Activated CD4-positive, alpha-beta T cell treated with anti-CD3 and anti-CD28 coated beads for 36 hours (primary cell): ENCODE data around the gene UBE2G2. TPM values are rescaled to one million over a fixed set of nuclear protein-coding genes. Genes with fewer than 3 reads are reported as not detected.

Experiments used
- ATAC-seq: fragments of 200-7000 bp; cut with Tn5 transposase; one replicate; pipeline ENCODE4 v1.10.0; 2021; ENCODE audit warnings: mild to moderate bottlenecking, moderate library complexity
- CTCF ChIA-PET: fragments of 350-600 bp; sonication (Branson Sonifier 250); formaldehyde crosslinking; loops from one replicate; lab custom pipeline; 2021; ENCODE audit warnings: antibody characterized with exemption; lab: Charles Lee
- POLR2A ChIA-PET: fragments of 350-600 bp; sonication (Branson Sonifier 250); formaldehyde crosslinking; loops from one replicate; lab custom pipeline; 2021; ENCODE audit warnings: antibody characterized with exemption, inconsistent platforms; lab: Charles Lee
- DNase-seq: peaks from one replicate; pipeline ENCODE4 v3.0.0-alpha.2; 2020
- H3K27ac Mint-ChIP-seq: one replicate; pipeline ENCODE4 v1.8.0; 2021; ENCODE audit warnings: mixed read lengths
- H3K27me3 Mint-ChIP-seq: one replicate; pipeline ENCODE4 v1.8.0; 2021; ENCODE audit warnings: mixed read lengths
- H3K36me3 Mint-ChIP-seq: one replicate; pipeline ENCODE4 v1.8.0; 2021; ENCODE audit warnings: low read depth, mixed read lengths
- H3K4me1 Mint-ChIP-seq: one replicate; pipeline ENCODE4 v1.8.0; 2021; ENCODE audit warnings: mixed read lengths
- H3K4me3 Mint-ChIP-seq: one replicate; pipeline ENCODE4 v1.8.0; 2021; ENCODE audit warnings: mild to moderate bottlenecking, moderate library complexity, mixed read lengths
- H3K9me3 Mint-ChIP-seq: one replicate; pipeline ENCODE4 v1.8.0; 2021; ENCODE audit warnings: low read depth, mixed read lengths
- intact Hi-C, 2 experiments: fragments of 100-400 bp; cut with DNase I in 1 of 2; cut with micrococcal nuclease in 1 of 2; formaldehyde crosslinking; loops; one replicate each; pipeline versions ENCODE4 v1.14.2 to v1.15.1; 2022 to 2024; cut with DNase I, micrococcal nuclease
- total RNA-seq, 2 experiments: library from RNA; stranded (reverse); gene quantifications; one replicate each; pipeline ENCODE4 v1.2.3, GENCODE V29; 2021

The UBE2G2 gene
- total RNA-seq, 2 experiments from 2014 or later: 103 to 121 TPM

- Mint-ChIP-seq H3K4me1 (peaks cover 19% of the 10 kb centered on the region), H3K27ac (no peak overlapping the region), H3K4me3 (no peak overlapping the region), H3K36me3 (peaks cover 30% of the 10 kb centered on the region), H3K27me3 (no peaks in the 10 kb centered on the region), H3K9me3 (no peaks in the 10 kb centered on the region)
- ChIA-PET CTCF (no interaction called here), POLR2A (no interaction called here)
- DNase-seq (no peak), ATAC-seq (no peak)
- intact Hi-C loops: loop anchor here in 1 of 2 experiments (10.0 kb wide), 2 partner anchors 271 to 1839 kb away; partner anchors contain the start of gene PKNOX1
Observed at GRCh38 chr21:44813727-44814126, 12.1 kb upstream of the UBE2G2 start.

GRCh38 chr21:44813149-44813548 lies 11.5 kb upstream of the UBE2G2 start:
- peaks cover 30% of the 10 kb centered on the region for H3K36me3 Mint-ChIP-seq
- peaks cover 19% of the 10 kb centered on the region for H3K4me1 Mint-ChIP-seq
- no peak for DNase-seq
- ChIA-PET CTCF (interaction anchor here (0.6 to 1.0 kb wide), 2 partner anchors 12 to 61 kb away, joined by 3 to 4 read pairs; partner anchors contain the start of genes PTTG1IP and UBE2G2), POLR2A (no interaction called here)
- no peak overlapping the region for H3K27ac Mint-ChIP-seq
- H3K9me3 Mint-ChIP-seq: no peaks in the 10 kb centered on the region
- no peak overlapping the region for H3K4me3 Mint-ChIP-seq
- ATAC-seq: no peak
- no peaks in the 10 kb centered on the region for H3K27me3 Mint-ChIP-seq
- intact Hi-C loops: loop anchor here in 1 of 2 experiments (10.0 kb wide), 2 partner anchors 272 to 1838 kb away; partner anchors contain the start of gene PKNOX1

GRCh38 chr21:44812640-44813039 lies 11.0 kb upstream of the UBE2G2 start:
- Mint-ChIP-seq H3K27ac (no peak overlapping the region), H3K9me3 (no peaks in the 10 kb centered on the region), H3K4me1 (peaks cover 19% of the 10 kb centered on the region), H3K4me3 (no peak overlapping the region), H3K36me3 (peaks cover 31% of the 10 kb centered on the region), H3K27me3 (no peaks in the 10 kb centered on the region)
- intact Hi-C loops: loop anchor here in 1 of 2 experiments (10.0 kb wide), 2 partner anchors 272 to 1838 kb away; partner anchors contain the start of gene PKNOX1
- ChIA-PET CTCF (interaction anchor here (0.6 to 1.0 kb wide), 5 partner anchors 11 to 335 kb away, joined by 3 to 4 read pairs (median 4); partner anchors contain the start of genes PTTG1IP and UBE2G2), POLR2A (no interaction called here)
- ATAC-seq (no peak), DNase-seq (no peak)

- Mint-ChIP-seq H3K27ac (peak overlapping the region; percentile 39), H3K4me1 (peaks cover 8% of the 10 kb centered on the region), H3K4me3 (no peak overlapping the region), H3K9me3 (no peaks in the 10 kb centered on the region), H3K36me3 (peaks cover 43% of the 10 kb centered on the region), H3K27me3 (no peaks in the 10 kb centered on the region)
- ChIA-PET CTCF (no interaction called here), POLR2A (no interaction called here)
- no peak for ATAC-seq
- DNase-seq: no peak
- intact Hi-C loops: loop anchor here in 1 of 2 experiments (10.0 kb wide), 2 partner anchors 274 to 1836 kb away; partner anchors contain the start of gene PKNOX1
Observed at GRCh38 chr21:44810779-44811178, 9.2 kb upstream of the UBE2G2 start.

GRCh38 chr21:44805859-44806258 lies 4.2 kb upstream of the UBE2G2 start:
- Mint-ChIP-seq H3K4me1 (peaks cover 19% of the 10 kb centered on the region), H3K9me3 (no peaks in the 10 kb centered on the region), H3K4me3 (no peak overlapping the region), H3K36me3 (peaks cover 61% of the 10 kb centered on the region), H3K27me3 (no peaks in the 10 kb centered on the region), H3K27ac (no peak overlapping the region)
- DNase-seq: no peak
- ChIA-PET POLR2A (no interaction called here), CTCF (interaction anchor here (0.5 to 3.3 kb wide), 4 partner anchors 12 to 674 kb away, joined by 3 to 14 read pairs (median 4); no protein-coding TSS in a partner anchor)
- intact Hi-C loops: no loop called here
- ATAC-seq: no peak

GRCh38 chr21:44805226-44805625 lies 3.6 kb upstream of the UBE2G2 start:
- H3K36me3 Mint-ChIP-seq: peaks cover 58% of the 10 kb centered on the region
- ATAC-seq (no peak), DNase-seq (no peak)
- H3K27ac Mint-ChIP-seq: no peak overlapping the region
- no peak overlapping the region for H3K4me3 Mint-ChIP-seq
- H3K9me3 Mint-ChIP-seq: no peaks in the 10 kb centered on the region
- intact Hi-C loops: no loop called here
- peaks cover 24% of the 10 kb centered on the region for H3K4me1 Mint-ChIP-seq
- H3K27me3 Mint-ChIP-seq: no peaks in the 10 kb centered on the region
- POLR2A ChIA-PET: no interaction called here
- CTCF ChIA-PET: interaction anchor here (0.6 to 3.3 kb wide), 2 partner anchors 12 to 675 kb away, joined by 3 to 14 read pairs; no protein-coding TSS in a partner anchor

- H3K36me3 Mint-ChIP-seq: peaks cover 57% of the 10 kb centered on the region
- ChIA-PET CTCF (interaction anchor here (3.3 kb wide), 1 partner anchor 11 kb away, joined by 14 read pairs; no protein-coding TSS in a partner anchor), POLR2A (no interaction called here)
- no peak for DNase-seq
- intact Hi-C loops: loop anchor here (5.0 kb wide), 2 partner anchors 118 to 273 kb away; partner anchors contain the start of gene ITGB2 (in 1 of the 2)
- no peak for ATAC-seq
- H3K9me3 Mint-ChIP-seq: no peaks in the 10 kb centered on the region
- H3K27ac Mint-ChIP-seq: no peak overlapping the region
- H3K27me3 Mint-ChIP-seq: no peaks in the 10 kb centered on the region
- no peak overlapping the region for H3K4me3 Mint-ChIP-seq
- H3K4me1 Mint-ChIP-seq: peaks cover 28% of the 10 kb centered on the region
Observed at GRCh38 chr21:44804762-44805161, 3.1 kb upstream of the UBE2G2 start.

GRCh38 chr21:44803651-44804050 lies 2.0 kb upstream of the UBE2G2 start:
- Mint-ChIP-seq H3K4me3 (no peak overlapping the region), H3K27ac (no peak overlapping the region), H3K9me3 (no peaks in the 10 kb centered on the region), H3K36me3 (peaks cover 59% of the 10 kb centered on the region), H3K4me1 (peaks cover 39% of the 10 kb centered on the region), H3K27me3 (no peaks in the 10 kb centered on the region)
- CTCF ChIA-PET: interaction anchor here (0.6 to 3.3 kb wide), 2 partner anchors 10 to 339 kb away, joined by 3 to 14 read pairs; no protein-coding TSS in a partner anchor
- DNase-seq: no peak
- POLR2A ChIA-PET: interaction anchor here (0.6 kb wide), 1 partner anchor 10 kb away, joined by 3 read pairs; no protein-coding TSS in a partner anchor
- no peak for ATAC-seq
- intact Hi-C loops: loop anchor here (5.0 kb wide), 2 partner anchors 119 to 274 kb away; partner anchors contain the start of gene ITGB2 (in 1 of the 2)

- no peaks in the 10 kb centered on the region for H3K9me3 Mint-ChIP-seq
- intact Hi-C loops: loop anchor here (5.0 kb wide), 2 partner anchors 120 to 275 kb away; partner anchors contain the start of gene ITGB2 (in 1 of the 2)
- DNase-seq (no peak), ATAC-seq (no peak)
- peak overlapping the region; percentile 94 for H3K4me3 Mint-ChIP-seq
- peaks cover 48% of the 10 kb centered on the region for H3K4me1 Mint-ChIP-seq
- POLR2A ChIA-PET: interaction anchor here (0.5 to 1.0 kb wide), 3 partner anchors 9 to 78 kb away, joined by 3 to 4 read pairs (median 4); no protein-coding TSS in a partner anchor
- H3K27me3 Mint-ChIP-seq: no peaks in the 10 kb centered on the region
- peaks cover 66% of the 10 kb centered on the region for H3K36me3 Mint-ChIP-seq
- peak overlapping the region; percentile 83 for H3K27ac Mint-ChIP-seq
- CTCF ChIA-PET: interaction anchor here (1.2 to 2.7 kb wide), 6 partner anchors 9 to 124 kb away, joined by 3 to 19 read pairs (median 7); partner anchors contain the start of gene PTTG1IP
Observed at GRCh38 chr21:44802396-44803153, 955 bp upstream of the UBE2G2 start.

- CTCF ChIA-PET: interaction anchor here (0.6 to 3.1 kb wide), 26 partner anchors 8 to 307 kb away, joined by 3 to 19 read pairs (median 4); partner anchors contain the start of genes PTTG1IP and SLX9
- DNase-seq (peak; percentile 23), ATAC-seq (peak; percentile 50)
- intact Hi-C loops: loop anchor here (1.0 to 5.0 kb wide), 10 partner anchors 16 to 462 kb away; partner anchors contain the start of genes CFAP410 (in 1 of the 2), ITGB2 (in 1 of the 2), PTTG1IP (in 1 of the 2) and SLX9 (in 1 of the 2)
- peaks cover 61% of the 10 kb centered on the region for H3K4me1 Mint-ChIP-seq
- POLR2A ChIA-PET: interaction anchor here (1.0 to 1.5 kb wide), 3 partner anchors 14 to 73 kb away, joined by 3 to 6 read pairs (median 4); partner anchors contain the start of gene PTTG1IP
- H3K9me3 Mint-ChIP-seq: no peaks in the 10 kb centered on the region
- peak overlapping the region; percentile 94 for H3K4me3 Mint-ChIP-seq
- no peaks in the 10 kb centered on the region for H3K27me3 Mint-ChIP-seq
- peak overlapping the region; percentile 90 for H3K27ac Mint-ChIP-seq
- H3K36me3 Mint-ChIP-seq: peaks cover 64% of the 10 kb centered on the region
Observed at GRCh38 chr21:44800971-44801467, 601 bp downstream of the UBE2G2 start.
